ENCODE measurements around the gene TYRO3. TPM values are rescaled to one million over a fixed set of nuclear protein-coding genes. Genes with fewer than 3 reads are reported as not detected.

TYRO3 gene
- total RNA-seq, 2 donors from 2014 or later: 5.0 to 8.7 TPM

- intact Hi-C loops (cut with DNase I): no loop called here
- DNase-seq (ENCODE audit: low spot score): no peak
These were observed 71.7 kb downstream of the TYRO3 start for GRCh38 chr15:41630616-41631217.

GRCh38 chr15:41631880-41632470, 73.0 kb downstream of the TYRO3 start:
- no peak for DNase-seq (ENCODE audit: low spot score)
- intact Hi-C loops (cut with DNase I): no loop called here

Other genes starting within 250 kb of the TYRO3 start
- under 1 TPM in 1 of 2 donors, not detected in 1; 0.56 TPM for gene OIP5, start 226.6 kb upstream of the TYRO3 start, total RNA-seq
- gene NUSAP1, start 226.3 kb upstream of the TYRO3 start, total RNA-seq: 1 to 10 TPM; 1.3 to 2.0 TPM
- 10 to 100 TPM; 10.5 to 13.8 TPM for gene NDUFAF1, start 156.7 kb upstream of the TYRO3 start, total RNA-seq
- gene RTF1, start 142.1 kb upstream of the TYRO3 start, total RNA-seq: 10 to 100 TPM; 22.9 to 25.6 TPM
- gene ITPKA, start 65.3 kb upstream of the TYRO3 start, total RNA-seq: under 1 TPM; 0.28 to 0.33 TPM
- under 1 TPM; 0.24 to 0.46 TPM for gene LTK, start 45.4 kb upstream of the TYRO3 start, total RNA-seq
- 10 to 100 TPM; 16.3 to 19.9 TPM for gene RPAP1, start 15.0 kb upstream of the TYRO3 start, total RNA-seq
- 10 to 100 TPM; 33.5 to 36.1 TPM for gene MGA, start 101.2 kb downstream of the TYRO3 start, total RNA-seq
- 10 to 100 TPM; 26.5 to 27.9 TPM for gene MAPKBP1, start 215.3 kb downstream of the TYRO3 start, total RNA-seq

Measured in posterior vena cava (tissue), 2 donors.